GM12865 (cell line): ENCODE measurements around the gene TEDC2.
"Not testable (repeated sequence)": the region's sequence is repeated elsewhere in the genome, so short reads cannot be mapped to it uniquely, and the experiment has no call there.

ENCODE experiments used
- DNase-seq: peaks from one replicate; pipeline ENCODE4 v3.0.0; 2010; ENCODE audit warnings: low read depth
- H3K4me3 ChIP-seq: 2 replicates; pipeline ENCODE4 v1.5.1; 2011; ENCODE audit warnings: mild to moderate bottlenecking, low read depth, low read length, control low read depth
- CTCF ChIP-seq: IDR thresholded peaks from 2 replicates; pipeline ENCODE4 v1.5.1; 2011; ENCODE audit warnings: low read length, control low read depth, low read depth, inconsistent platforms; ENCODE audit not compliant: insufficient read depth; ENCODE audit errors: missing control alignments

TEDC2 gene

GRCh38 chr16:2439598-2439997 is 20.3 kb upstream of the TEDC2 start:
- no peak for DNase-seq
- TF ChIP-seq CTCF: no peak
- H3K4me3 ChIP-seq: no peak overlapping the region

- H3K4me3 ChIP-seq, DNase-seq: not testable (repeated sequence)
These were observed 18.6 kb upstream of the TEDC2 start for GRCh38 chr16:2441143-2441804.

GRCh38 chr16:2443555-2443954 is 16.4 kb upstream of the TEDC2 start:
- H3K4me3 ChIP-seq: no peak overlapping the region
- no peak for DNase-seq

GRCh38 chr16:2447920-2448583 is 11.9 kb upstream of the TEDC2 start:
- TF ChIP-seq CTCF: no peak
- DNase-seq: no peak
- H3K4me3 ChIP-seq: no peak overlapping the region

More at GRCh38 chr16:2443555-2443954, 16.4 kb upstream of the TEDC2 start:
- no peak for TF ChIP-seq CTCF

- no peak for TF ChIP-seq CTCF
- no peak for DNase-seq
- H3K4me3 ChIP-seq: no peak overlapping the region
These were observed 10.8 kb upstream of the TEDC2 start for GRCh38 chr16:2449118-2449517.

GRCh38 chr16:2450535-2450934 is 9.4 kb upstream of the TEDC2 start:
- no peak for TF ChIP-seq CTCF
- no peak for DNase-seq
- H3K4me3 ChIP-seq: no peak overlapping the region

GRCh38 chr16:2450975-2451381 is 8.9 kb upstream of the TEDC2 start:
- no peak for DNase-seq
- H3K4me3 ChIP-seq: no peak overlapping the region
- TF ChIP-seq CTCF: no peak
